Stimulated activated naive CD4-positive, alpha-beta T cell treated with Interleukin-2 at 50 U/mL for 16 hours (primary cell): ENCODE measurements around the gene HOXA4.

Experiments used
- DNase-seq: peaks from one replicate; lab custom pipeline; 2025; lab: John Stamatoyannopoulos, UW

Gene HOXA4

DNA sequence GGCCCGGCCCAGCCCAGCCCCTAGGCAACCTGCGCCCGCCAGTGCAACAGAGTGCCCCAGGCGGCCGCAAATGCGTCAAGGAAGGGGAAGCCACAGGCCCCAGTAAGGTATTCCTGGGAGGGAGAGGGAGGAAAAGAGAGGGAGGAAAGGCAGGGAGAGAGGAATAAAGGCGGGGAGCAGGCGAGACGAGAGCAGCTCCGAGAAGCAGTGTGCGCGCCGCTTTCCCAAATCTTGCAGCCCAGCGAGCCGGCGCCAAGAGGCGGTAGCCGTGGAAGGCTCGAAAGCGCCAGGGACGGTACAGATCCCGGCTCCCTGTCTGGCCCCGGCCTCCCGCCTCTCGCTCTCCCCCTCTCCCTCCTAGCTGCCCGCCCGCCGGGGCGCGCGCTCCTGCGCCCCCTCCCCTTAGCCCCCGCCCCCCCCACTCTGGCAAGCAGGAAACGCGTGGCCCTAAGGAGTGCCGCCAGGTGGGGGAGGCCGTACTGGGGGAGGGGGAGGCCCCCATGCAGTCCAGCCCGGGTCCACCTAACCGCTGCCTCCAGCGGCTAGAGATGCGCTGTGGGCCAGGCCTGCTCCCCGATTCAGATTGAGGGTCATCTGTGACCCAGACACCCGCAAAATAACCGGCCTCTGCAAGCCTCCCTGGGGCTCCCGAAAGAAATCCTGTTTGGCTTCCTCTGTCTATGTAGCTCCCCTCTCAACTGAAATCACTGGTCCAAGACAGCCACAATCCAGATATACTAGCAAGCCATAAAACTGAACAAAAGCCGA is 39.3 kb upstream of the HOXA4 start:
- no peak for DNase-seq

DNA sequence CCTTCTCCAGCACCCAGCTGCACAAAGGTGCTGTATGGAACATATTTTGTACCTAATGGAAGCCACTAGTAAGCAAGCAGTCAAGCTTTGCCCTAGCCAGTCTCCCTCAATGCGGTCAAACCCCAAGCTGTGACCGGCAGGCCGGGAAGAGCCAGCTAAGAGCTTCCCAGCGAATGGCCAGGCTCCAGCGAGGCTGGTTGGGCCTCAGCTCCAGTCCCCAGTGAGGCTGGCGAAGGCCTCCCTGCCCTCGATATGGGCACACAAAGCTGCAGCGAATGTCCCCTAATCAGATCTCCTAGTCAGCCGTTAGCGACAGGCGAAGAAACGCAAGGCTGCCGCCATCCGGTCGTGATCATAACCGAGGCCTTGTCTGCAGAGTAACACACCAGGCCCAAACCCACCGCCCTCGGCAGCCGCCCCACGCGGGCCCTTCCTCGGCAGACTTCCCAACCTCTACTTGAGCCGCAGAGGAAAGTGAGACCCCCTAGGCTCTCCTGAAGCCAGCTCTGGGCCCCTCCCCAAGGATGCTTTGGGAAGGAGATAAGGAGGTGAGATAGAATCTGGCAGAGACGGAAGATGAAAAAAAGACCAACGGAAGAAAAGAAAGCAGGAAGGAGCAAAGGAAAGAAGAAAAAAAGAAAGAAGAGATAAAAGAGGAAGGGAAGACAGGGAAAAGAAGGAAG is 37.8 kb upstream of the HOXA4 start:
- no peak for DNase-seq

DNA sequence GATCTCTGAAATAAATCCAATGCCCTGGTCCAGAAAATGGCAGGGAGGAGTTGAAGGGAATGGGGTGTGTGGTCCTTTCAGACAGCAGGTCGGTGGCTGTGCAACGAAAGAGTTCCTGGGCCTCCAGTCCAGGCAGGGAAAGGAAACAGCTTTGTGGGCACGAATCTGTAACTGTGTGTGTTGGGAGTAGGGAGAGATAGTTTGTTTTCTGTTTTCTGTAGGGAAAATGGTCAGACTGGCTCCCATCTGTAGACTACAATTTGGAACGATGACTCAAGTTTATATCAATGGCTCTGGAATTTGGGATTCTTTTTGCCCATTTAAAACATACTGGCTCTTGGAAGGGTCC is 37.3 kb upstream of the HOXA4 start:
- DNase-seq: no peak

GRCh38 chr7:27166531-27167505 is 36.3 kb upstream of the HOXA4 start:
- DNase-seq: no peak

- DNase-seq: no peak
Observed at GRCh38 chr7:27165996-27166530, 35.5 kb upstream of the HOXA4 start.

- DNase-seq: no peak
Observed at GRCh38 chr7:27165089-27165995, 34.8 kb upstream of the HOXA4 start, which contains the start of gene HOXA9. Gene HOXA9, minus strand, starts transcription at chr7:27165537. Its CDS starts 80 bp downstream, at chr7:27165457.

- DNase-seq: no peak
Observed at GRCh38 chr7:27164367-27165088, 34.0 kb upstream of the HOXA4 start.

- no peak for DNase-seq
Observed at GRCh38 chr7:27164045-27164366, 33.4 kb upstream of the HOXA4 start.

- DNase-seq: no peak
Observed at GRCh38 chr7:27163288-27164044, 32.9 kb upstream of the HOXA4 start.

DNA sequence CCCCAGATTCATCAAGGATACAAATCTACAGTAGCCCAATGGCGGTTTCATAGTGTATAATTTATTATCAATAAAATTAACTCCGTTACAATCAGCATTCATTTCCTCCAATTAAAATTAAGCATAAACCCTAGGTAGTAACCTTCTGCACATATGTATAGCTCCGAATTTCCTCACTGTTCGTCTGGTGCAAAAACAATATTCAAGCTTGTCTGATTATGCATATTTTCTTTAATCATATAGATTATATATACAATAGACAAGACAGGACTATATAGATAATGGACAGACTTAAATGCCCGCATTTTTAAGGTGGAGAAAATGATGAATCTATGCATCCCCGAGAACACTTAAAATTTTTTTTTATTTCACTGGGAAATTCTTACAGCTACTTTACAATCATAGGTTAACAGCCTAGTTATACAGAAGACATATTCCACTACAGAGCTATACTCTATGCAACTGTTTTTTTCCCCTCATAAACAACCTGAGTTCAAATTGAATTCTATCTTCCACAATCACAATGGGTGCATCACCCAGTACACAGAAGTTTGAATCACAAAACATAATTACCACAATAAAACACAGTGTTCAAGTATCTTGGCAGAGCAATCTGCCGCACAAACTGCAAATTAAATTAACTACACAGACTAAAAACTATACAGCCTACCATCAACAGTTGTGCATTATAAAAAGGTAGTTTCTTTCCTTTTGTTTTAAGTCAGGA is 32.2 kb upstream of the HOXA4 start:
- DNase-seq: no peak

- no peak for DNase-seq
Observed at GRCh38 chr7:27161721-27162560, 31.4 kb upstream of the HOXA4 start.

DNA sequence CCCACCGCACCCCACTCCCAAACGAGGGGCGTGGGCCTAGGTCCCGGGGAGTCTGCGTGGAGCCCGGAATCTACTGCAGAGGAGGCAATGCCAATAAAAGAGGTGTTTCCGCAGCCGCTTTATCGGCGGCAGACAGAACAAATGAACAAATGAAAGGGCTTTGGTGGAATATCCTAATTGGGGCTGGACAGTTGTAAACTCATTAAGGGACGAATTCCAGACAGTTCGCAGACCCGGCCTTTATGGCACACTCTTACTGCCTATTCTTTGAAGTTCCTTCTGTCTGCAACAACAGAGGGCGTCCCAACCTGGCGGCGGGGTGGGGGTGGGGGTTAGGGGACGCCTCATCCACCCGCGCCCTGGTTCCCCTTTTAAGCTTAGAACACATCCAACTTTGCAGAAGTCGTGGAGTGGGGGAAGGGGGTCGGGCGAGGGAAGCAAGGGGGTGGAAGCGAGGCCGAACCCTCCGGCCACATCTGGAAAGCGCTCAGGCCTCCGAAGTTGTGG is 30.7 kb upstream of the HOXA4 start:
- no peak for DNase-seq

- peak; percentile 81 for DNase-seq
Observed at GRCh38 chr7:27160546-27161213, 30.1 kb upstream of the HOXA4 start.

GRCh38 chr7:27160145-27160545 is 29.6 kb upstream of the HOXA4 start:
- no peak for DNase-seq

DNA sequence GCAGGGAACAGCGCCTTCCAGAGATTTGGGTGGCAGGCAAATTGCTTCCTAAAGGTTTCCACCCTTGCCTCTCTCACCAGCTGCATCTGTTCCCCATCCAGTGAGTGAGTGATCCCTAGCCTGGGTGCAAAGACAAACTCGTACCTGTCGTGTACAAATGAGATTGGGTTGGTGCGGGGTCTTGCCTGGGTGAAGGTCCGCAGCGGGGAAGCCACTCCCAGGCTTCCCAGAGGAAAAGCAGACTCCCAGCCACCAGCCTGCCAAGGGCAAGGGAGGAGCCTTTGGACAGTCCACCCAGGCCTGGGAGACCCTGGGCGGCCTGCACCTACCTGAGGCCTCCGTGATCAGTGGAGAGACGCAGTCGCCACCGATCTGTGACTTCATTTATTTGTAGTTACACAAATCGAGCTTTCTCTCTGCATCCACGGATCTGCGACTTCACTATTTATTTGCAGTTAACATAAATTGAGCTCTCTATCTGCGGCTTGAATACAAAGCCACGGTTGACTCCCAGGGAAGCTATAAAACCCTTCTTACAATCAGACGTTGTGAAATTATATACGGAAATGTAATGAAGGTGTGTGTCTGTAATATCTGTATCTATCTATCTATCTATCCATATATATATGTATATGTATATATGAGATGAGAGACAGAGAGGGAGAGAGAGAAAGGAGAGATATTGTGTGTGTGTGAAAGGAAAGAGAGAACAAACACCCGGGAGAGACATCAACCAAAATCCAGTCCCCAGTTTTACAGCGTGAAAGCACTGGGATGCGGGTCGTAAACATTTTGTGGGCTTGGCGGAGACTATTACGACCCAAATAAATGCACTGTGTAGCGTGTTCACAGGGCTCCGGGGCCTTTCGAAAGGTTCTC is 28.9 kb upstream of the HOXA4 start:
- DNase-seq: no peak
